Stimulated activated naive B cell treated with anti-CD40 and anti-IgM and Interleukin-4, amounts not matched to agents 10 μg/mL and 1 μg/mL and 100 μg/mL, for 72 hours (primary cell): ENCODE measurements around the gene CFDP1.

Experiments
- ATAC-seq, 2 donors: fragments of 150-1000 bp; cut with Tn5 transposase; replicated peaks; 2 replicates each; pipeline ENCODE4 v1.10.0; 2021; ENCODE audit warnings: moderate library complexity in 1 of 2
- DNase-seq: peaks from one replicate; pipeline ENCODE4 v3.0.0; 2021
- H3K27ac Mint-ChIP-seq: one replicate; pipeline ENCODE4 v1.8.0; 2022; ENCODE audit warnings: mild to moderate bottlenecking, mixed read lengths
- H3K27me3 Mint-ChIP-seq, 2 donors: one replicate each; pipeline ENCODE4 v1.8.0; 2022; ENCODE audit warnings: mixed read lengths in 2 of 2
- H3K36me3 Mint-ChIP-seq, 2 donors: one replicate each; pipeline ENCODE4 v1.8.0; 2022; ENCODE audit warnings: mixed read lengths in 2 of 2, mild to moderate bottlenecking in 1 of 2
- H3K4me1 Mint-ChIP-seq, 2 donors: one replicate each; pipeline ENCODE4 v1.8.0; 2022; ENCODE audit warnings: mixed read lengths in 2 of 2, mild to moderate bottlenecking in 1 of 2
- H3K4me3 Mint-ChIP-seq, 2 donors: one replicate each; pipeline ENCODE4 v1.8.0; 2022; ENCODE audit warnings: mild to moderate bottlenecking in 2 of 2, mixed read lengths in 2 of 2, moderate library complexity in 1 of 2
- H3K9me3 Mint-ChIP-seq, 2 donors: one replicate each; pipeline ENCODE4 v1.8.0; 2022; ENCODE audit warnings: mixed read lengths in 2 of 2, mild to moderate bottlenecking in 1 of 2

CFDP1 gene

DNA sequence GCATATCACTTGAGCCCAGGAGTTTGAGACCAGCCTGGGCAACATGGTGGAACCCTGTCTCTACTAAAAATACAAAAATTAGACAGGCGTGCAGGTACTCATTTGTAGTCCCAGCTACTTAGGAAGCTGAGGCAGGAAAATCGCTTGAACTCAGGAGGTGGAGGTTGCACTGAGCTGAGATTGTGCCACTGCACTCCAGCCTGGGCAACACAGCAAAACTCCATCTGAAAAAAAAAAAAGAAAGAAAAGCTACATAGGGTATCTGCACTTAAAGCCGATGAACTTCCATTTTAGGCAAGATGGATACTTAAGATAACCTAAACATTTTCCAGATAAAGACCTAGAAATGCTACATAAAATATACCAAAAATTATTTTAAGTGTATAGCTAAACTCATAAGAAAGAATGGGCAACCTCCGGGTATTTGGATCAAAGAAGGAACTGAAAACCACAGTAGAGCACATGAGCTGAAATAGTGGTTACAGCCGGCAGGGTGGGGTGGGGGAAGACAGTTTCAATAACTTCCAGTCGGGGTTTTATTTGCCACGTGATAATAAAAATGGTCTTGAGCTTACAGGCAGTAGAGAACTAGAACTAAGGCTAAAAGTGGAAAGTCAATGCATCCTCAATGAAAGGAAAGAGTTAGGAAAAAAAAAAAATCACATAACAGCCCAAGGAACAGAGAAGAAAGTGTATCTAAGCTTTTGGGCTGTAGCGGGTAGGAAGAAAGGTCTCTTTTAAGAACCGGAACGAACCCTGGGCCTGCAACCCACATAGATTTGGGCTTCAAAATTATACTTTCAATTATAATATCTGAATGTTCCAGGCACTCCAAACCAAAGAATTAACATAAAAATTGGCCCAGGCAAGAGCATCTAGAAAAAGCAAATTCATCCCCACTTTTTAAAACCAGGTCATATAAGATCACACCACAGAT, 53.1 kb downstream of the CFDP1 start:
- H3K27me3 Mint-ChIP-seq = peaks cover 52 to 67% of the 10 kb centered on the region in 2 donors
- H3K27ac Mint-ChIP-seq = no peak overlapping the region
- H3K4me3 Mint-ChIP-seq = peak overlapping the region; percentile 6 to 37
- peak; percentile 57 for DNase-seq
- peaks cover 52 to 55% of the 10 kb centered on the region in 2 donors for H3K36me3 Mint-ChIP-seq
- peaks cover 27 to 47% of the 10 kb centered on the region in 2 donors for H3K4me1 Mint-ChIP-seq
- no peaks in the 10 kb centered on the region for H3K9me3 Mint-ChIP-seq
- peak; percentile 94 to 97 for ATAC-seq

DNA sequence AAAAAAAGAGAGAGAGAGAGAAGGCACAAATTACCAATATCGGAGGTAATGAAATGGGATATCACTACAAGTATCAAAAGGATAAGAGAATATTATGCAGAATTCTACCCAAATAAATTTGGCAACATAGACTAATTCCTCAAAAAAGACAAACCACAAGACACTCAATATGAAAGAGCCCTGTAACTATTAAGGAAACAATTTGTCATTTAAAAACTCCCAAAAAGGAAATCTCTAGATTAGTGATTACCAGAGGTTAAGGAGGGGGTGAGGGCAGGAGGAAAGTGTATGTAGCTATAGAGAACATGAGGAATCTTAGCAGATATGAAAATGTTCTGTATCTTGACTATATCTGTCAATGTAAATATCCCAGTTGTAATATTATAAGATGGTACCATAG, 54.0 kb downstream of the CFDP1 start:
- H3K4me1 Mint-ChIP-seq = peaks cover 27 to 47% of the 10 kb centered on the region in 2 donors

DNA sequence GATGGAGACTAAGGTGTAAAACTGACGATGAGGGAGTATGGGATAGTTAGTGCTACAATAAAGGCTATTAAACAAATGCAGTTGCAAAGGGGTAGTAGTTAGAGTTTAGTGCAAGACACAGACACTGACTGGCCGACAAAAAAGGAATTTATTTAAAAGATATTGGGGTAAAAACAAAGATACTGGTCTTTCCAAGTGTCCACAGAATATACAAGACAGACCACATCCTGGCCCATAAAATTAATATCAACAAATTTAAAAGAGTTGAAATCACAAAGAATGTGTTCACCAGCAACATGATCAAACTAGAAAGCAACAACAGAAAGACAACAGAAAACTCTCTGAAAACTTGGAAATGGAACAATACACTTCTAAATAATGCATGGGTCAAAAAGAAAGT, 54.7 kb downstream of the CFDP1 start:
- no peak for ATAC-seq
- Mint-ChIP-seq H3K9me3 (no peaks in the 10 kb centered on the region), H3K27ac (no peak overlapping the region), H3K4me3 (peak overlapping the region in 1 of 2 donors; percentile 31), H3K36me3 (peaks cover 56 to 60% of the 10 kb centered on the region in 2 donors), H3K4me1 (peaks cover 27 to 47% of the 10 kb centered on the region in 2 donors), H3K27me3 (peaks cover 49 to 64% of the 10 kb centered on the region in 2 donors)
- no peak for DNase-seq

More for the DNA sequence above, 54.0 kb downstream of the CFDP1 start:
- DNase-seq (no peak), ATAC-seq (peak; percentile 77 to 86)
- Mint-ChIP-seq H3K27ac (no peak overlapping the region), H3K9me3 (no peaks in the 10 kb centered on the region), H3K27me3 (peaks cover 53 to 69% of the 10 kb centered on the region in 2 donors), H3K4me3 (peak overlapping the region; percentile 49 to 57), H3K36me3 (peaks cover 55 to 56% of the 10 kb centered on the region in 2 donors)

DNA sequence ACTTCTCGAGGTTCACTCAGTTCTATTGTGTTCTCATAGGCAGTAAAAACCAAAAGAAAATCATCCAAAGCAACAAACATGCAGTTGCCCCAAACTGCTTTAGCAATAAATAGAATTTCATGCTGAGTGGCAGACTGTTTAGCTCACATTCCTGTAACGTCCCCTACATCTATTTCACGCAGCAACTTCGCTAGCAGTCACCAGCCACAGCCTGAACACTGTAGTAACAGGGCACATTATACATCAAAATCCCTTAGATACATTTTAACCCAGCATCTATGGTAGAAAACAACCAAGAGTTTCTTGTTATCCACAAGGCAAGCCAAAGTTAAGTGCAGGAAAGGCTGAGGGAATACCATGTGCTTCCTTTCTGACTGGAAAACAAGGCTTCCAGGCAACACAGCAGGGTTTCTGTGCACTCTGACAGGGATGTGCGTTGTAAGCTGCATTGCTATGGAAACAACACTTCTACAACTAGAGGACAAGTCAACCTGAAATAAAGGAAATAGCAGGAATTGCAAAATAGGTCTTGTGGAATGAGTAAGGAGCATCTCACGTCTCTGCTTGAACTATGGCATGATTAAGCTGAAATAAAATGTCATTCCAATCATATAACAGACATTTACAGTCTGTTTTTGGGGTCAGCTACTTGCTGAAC, 55.4 kb downstream of the CFDP1 start:
- H3K9me3 Mint-ChIP-seq = no peaks in the 10 kb centered on the region
- H3K27ac Mint-ChIP-seq = no peak overlapping the region
- ATAC-seq (no peak), DNase-seq (no peak)
- peaks cover 55 to 56% of the 10 kb centered on the region in 2 donors for H3K36me3 Mint-ChIP-seq
- peaks cover 27 to 46% of the 10 kb centered on the region in 2 donors for H3K4me1 Mint-ChIP-seq
- no peak overlapping the region for H3K4me3 Mint-ChIP-seq
- peaks cover 47 to 60% of the 10 kb centered on the region in 2 donors for H3K27me3 Mint-ChIP-seq

DNA sequence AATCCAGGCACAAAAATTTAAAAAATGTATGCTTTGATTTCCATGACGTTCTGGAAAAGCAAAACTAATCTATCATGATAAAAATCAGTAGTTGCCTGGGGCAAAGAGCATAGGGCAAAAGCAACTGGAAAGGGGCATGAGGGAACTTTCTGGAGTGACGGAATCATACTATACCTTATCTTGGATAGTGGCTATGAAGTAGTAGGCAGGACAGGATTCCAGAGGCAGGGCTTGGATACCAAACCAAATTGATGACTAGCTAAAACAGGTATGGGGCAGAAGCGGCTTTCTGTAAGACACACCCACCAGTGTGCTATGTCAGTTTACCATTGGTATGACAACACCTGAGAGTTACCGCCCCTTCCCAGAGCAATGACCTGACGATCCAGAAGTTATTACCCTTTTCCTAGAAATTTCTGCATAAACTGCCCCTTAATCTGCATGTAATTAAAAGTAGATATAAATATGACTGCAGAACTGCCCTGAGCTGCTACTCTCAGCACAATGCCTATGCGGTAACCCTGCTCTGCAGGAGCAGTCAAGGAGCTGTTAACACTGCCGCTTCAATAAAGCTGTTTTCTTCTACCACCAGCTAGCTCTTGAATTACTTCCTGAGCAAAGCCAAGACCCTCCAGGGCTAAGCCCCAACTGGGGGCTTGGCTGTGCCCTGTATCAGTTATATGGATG, 56.7 kb downstream of the CFDP1 start:
- Mint-ChIP-seq H3K27me3 (peaks cover 41 to 62% of the 10 kb centered on the region in 2 donors), H3K4me1 (peaks cover 22 to 39% of the 10 kb centered on the region in 2 donors), H3K9me3 (no peaks in the 10 kb centered on the region), H3K4me3 (no peak overlapping the region), H3K36me3 (peaks cover 52% of the 10 kb centered on the region in 2 donors), H3K27ac (no peak overlapping the region)
- DNase-seq = no peak
- no peak for ATAC-seq

DNA sequence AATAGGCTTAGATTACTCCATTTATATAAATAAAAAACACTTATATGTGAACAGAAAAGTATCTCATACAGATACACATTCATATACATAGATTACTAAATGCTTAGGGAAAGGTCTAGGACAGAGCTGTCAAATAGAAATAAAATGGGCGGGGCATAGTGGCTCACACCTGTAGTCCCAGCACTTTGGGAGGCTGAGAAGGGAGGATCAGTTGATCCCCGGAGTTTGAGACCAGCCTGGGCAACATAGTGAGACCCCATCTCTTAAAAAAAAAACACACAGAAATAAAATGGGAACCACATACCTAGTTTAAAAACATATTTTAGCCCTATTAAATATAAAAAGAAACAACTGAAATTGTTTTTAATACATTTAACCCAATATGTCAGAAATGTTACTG, 58.9 kb downstream of the CFDP1 start:
- Mint-ChIP-seq H3K27ac (no peak overlapping the region), H3K27me3 (peaks cover 35 to 57% of the 10 kb centered on the region in 2 donors), H3K4me3 (no peak overlapping the region), H3K4me1 (peaks cover 10 to 20% of the 10 kb centered on the region in 2 donors), H3K36me3 (peaks cover 48 to 50% of the 10 kb centered on the region in 2 donors), H3K9me3 (no peaks in the 10 kb centered on the region)
- DNase-seq (no peak), ATAC-seq (no peak)

DNA sequence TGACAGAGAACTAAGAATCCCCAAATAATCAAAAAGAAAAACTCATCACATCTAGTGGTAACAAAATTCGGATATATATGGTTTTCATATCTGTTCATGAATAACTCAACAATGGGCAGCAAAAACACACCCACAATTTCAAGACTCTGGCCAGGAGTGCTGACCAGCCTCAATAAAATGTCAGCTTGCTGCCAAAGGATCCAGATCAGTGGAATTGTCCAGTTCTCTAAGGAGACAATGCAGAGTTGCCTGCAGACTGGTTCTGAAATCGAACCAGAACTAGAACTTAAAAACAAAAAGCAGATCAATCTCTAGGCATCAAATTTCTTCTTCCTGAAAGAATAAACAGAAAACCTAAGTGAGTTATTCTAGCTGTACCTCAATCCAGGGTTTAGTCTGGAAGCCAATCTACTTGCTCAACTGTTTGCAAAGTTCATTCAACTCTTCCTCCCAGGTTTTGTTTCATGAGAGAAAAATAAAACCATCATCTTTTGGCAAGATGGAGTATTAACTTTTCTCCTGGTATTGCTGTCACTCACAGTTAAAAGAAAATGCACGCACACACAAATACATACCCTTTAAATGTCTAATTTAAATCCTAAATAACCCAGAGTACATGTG, 61.0 kb downstream of the CFDP1 start:
- ATAC-seq (no peak), DNase-seq (no peak)
- Mint-ChIP-seq H3K27ac (no peak overlapping the region), H3K4me3 (no peak overlapping the region), H3K4me1 (peaks cover 0 to 3% of the 10 kb centered on the region in 2 donors), H3K36me3 (peaks cover 40 to 45% of the 10 kb centered on the region in 2 donors), H3K9me3 (no peaks in the 10 kb centered on the region), H3K27me3 (peaks cover 29 to 47% of the 10 kb centered on the region in 2 donors)

DNA sequence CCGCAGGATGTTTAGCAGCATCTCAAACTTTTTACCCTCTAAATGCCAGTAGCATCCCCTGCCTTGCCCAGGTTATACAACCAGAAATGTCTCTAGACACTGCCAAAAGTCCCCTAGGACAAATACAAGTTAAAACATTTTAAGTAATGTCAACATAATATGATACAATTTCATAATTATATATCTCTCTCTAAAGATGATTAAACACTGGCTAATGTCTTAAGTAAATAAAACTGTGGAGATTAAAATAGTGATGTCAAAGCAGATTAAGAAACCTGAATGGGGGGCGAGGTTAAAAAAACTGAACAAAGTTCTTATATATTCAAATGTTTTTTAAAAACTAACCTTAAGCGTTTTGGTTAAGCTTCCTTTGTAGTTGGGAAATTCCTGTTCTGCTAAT, 62.1 kb downstream of the CFDP1 start:
- no peak overlapping the region for H3K27ac Mint-ChIP-seq
- H3K4me3 Mint-ChIP-seq = no peak overlapping the region
- H3K36me3 Mint-ChIP-seq = peaks cover 38 to 43% of the 10 kb centered on the region in 2 donors
- no peak for ATAC-seq
- no peaks in the 10 kb centered on the region for H3K4me1 Mint-ChIP-seq
- H3K9me3 Mint-ChIP-seq = no peaks in the 10 kb centered on the region
- H3K27me3 Mint-ChIP-seq = peaks cover 23 to 43% of the 10 kb centered on the region in 2 donors
- DNase-seq = no peak

DNA sequence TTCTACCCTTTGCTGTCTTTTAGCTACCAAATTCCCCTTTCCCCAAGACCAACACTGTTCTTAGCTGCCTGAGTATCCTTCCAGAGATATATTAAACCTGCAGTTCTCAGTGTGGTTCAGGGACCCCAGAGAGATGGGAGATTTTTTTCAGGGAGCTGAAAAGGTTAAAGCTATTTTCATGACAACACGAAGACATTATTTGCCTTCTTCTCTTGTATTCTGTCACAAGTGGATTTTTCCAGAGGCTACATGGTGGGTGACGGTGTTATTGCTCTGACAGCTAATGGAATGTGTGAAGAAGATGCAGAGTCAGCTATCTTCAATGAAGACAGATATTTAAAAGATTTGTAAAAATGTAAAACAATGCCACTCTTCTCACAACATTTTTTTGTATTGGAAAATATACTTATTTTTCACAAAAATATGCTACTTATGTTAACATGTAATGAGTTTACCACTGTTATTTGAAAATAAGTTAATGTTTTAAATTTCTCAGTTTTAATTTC, 69.0 kb downstream of the CFDP1 start:
- DNase-seq (no peak), ATAC-seq (no peak)
- Mint-ChIP-seq H3K36me3 (peaks cover 46 to 47% of the 10 kb centered on the region in 2 donors), H3K4me1 (no peaks in the 10 kb centered on the region), H3K4me3 (no peak overlapping the region), H3K27ac (no peak overlapping the region), H3K9me3 (no peaks in the 10 kb centered on the region), H3K27me3 (peaks cover 10 to 45% of the 10 kb centered on the region in 2 donors)

DNA sequence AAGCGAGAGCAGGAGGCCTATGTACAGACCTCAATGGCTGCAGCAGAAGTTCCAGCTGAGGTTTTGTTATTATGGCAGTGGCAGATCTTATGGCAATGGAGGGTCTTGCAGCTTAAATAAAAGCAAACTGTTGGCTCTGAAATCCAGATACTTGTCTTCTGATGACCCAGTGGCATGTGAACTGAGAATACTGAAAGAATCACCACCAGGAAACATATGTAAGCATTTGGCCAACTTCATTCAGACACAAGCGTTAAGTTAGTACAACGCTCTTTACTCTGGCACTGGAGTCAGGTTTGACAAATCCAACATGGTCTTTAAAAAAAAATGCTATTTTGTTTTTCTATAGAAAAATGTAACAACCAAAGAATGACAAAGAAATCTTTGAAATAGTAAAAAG, 70.5 kb downstream of the CFDP1 start:
- no peak overlapping the region for H3K27ac Mint-ChIP-seq
- DNase-seq = no peak
- H3K36me3 Mint-ChIP-seq = peaks cover 44 to 45% of the 10 kb centered on the region in 2 donors
- ATAC-seq = no peak
- no peak overlapping the region for H3K4me3 Mint-ChIP-seq
- H3K27me3 Mint-ChIP-seq = peaks cover 10 to 43% of the 10 kb centered on the region in 2 donors
- no peaks in the 10 kb centered on the region for H3K4me1 Mint-ChIP-seq
- H3K9me3 Mint-ChIP-seq = no peaks in the 10 kb centered on the region

DNA sequence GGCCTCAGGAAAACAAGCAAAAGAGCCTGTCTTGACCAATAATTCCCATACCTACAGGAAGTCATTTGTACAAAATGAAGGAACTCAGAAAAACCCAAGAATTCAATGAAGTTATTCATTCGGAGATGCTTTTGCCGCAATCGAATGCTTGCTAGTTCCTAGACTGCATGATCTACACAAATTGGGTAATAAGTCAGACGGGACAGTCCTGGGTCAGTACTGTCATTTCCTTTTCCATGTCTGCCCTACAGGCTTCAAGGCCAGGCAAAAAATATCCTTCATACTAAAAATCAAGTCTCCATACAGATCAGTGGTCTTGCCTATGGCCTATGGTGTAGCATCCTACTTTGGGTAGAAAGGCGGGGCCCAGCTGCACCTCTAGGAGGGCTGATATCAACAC, 71.4 kb downstream of the CFDP1 start:
- Mint-ChIP-seq H3K27ac (no peak overlapping the region), H3K4me1 (no peaks in the 10 kb centered on the region), H3K27me3 (peaks cover 10 to 37% of the 10 kb centered on the region in 2 donors), H3K4me3 (no peak overlapping the region), H3K36me3 (peaks cover 42 to 44% of the 10 kb centered on the region in 2 donors), H3K9me3 (no peaks in the 10 kb centered on the region)
- ATAC-seq (no peak), DNase-seq (no peak)

DNA sequence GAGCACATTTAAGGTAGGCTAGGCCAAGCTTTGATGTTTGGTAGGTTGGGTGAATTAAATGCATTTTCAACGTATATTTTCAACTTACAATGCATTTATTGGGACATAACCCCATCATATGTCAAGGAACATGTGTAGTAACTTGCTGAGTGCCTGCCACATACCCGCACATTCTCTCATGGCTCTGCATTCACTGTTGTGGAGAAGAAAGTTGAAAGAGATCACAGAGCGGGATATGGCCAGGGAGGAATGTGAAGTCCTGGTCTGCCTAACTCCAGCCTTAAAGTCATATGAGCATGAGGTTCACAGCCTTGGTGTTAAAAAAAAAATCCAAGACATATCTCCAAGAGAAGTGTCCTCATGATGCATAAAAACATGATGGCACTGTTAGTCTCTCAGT, 79.1 kb downstream of the CFDP1 start:
- Mint-ChIP-seq H3K9me3 (peaks cover 0 to 3% of the 10 kb centered on the region in 2 donors), H3K27me3 (peaks cover 4 to 5% of the 10 kb centered on the region in 2 donors), H3K36me3 (peaks cover 24 to 40% of the 10 kb centered on the region in 2 donors), H3K4me1 (no peaks in the 10 kb centered on the region), H3K4me3 (no peak overlapping the region), H3K27ac (no peak overlapping the region)
- no peak for DNase-seq
- no peak for ATAC-seq

DNA sequence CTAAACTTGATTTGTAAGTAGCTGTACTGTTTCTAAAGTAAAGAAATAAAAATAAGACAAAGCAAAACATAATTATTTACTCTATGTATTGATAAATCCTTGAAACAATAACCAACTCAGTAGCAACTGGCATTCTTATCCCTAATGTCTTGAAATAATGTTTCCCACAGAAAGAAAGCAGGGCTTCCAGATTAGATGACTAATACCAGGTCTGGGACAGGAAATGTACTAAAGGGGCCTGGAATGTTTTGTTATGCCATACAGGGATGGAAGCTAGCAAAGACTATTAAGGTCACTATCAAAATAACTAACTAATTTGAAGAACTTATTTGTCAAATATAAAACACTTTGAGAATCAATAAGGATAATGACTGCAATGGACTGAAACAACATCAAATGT, 82.1 kb downstream of the CFDP1 start:
- Mint-ChIP-seq H3K9me3 (peaks cover 0 to 3% of the 10 kb centered on the region in 2 donors), H3K27me3 (peaks cover 6 to 11% of the 10 kb centered on the region in 2 donors), H3K36me3 (peaks cover 30 to 44% of the 10 kb centered on the region in 2 donors), H3K4me3 (no peak overlapping the region), H3K27ac (no peak overlapping the region), H3K4me1 (no peaks in the 10 kb centered on the region)
- ATAC-seq = no peak
- DNase-seq = no peak
